Measurements from ENCODE around the gene FOXP4. TPM values are rescaled to one million over a fixed set of nuclear protein-coding genes. Genes with fewer than 3 reads are reported as not detected.

Gene FOXP4
- total RNA-seq, 4 donors from 2014 or later: 12.6 to 42.4 (median 23.7) TPM

DNA sequence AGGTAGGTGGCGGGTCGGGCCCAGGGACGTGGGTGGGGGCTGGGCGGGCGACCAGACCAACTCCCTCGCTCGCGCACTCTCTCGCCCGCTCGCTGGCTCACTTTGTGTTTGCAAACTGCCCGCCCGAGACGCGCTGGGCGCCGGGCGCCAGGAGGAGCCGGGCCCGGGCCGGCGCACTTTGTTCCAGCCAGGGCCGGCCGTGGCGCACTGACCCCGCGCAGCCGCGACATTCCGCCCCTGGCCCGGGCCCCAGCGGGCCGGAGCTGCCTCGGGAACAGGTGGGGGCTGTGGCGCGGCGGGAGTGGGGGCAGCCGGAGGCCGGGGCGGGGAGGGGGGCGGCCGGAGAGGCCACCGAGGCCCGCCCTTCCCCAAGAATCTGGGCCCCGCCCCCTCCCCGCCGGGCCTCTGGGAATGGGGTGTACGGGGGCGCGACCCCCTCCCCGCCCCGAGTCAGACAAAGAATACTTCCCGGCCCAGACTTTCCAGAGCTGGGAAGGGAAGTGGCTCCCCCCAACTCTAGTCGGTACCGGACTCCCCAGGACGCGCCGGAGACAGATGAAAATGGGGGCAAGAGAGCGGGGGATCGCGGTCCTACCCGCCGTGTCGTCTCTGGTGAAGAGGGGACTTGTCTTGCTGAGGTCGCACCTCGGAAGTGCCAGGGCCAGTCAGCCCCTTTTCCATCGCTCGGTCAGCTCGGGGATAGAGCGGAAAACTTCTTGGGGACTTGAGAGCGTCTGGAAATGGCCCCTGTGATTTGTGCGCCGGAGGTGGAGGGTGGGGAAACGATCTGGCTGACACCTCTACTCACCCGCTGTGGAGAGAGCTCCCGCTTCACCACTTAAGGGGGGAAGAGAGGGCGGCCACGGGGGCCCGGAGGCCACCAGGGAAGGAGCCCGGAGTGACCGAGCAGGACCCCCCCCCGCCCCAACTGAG lies 951 bp downstream of the FOXP4 start:
- peak overlapping the region; percentile 48 to 85 (median 78) for H3K27ac ChIP-seq
- DNase-seq: peak; percentile 61 to 71
- TF ChIP-seq, protein P1, sequence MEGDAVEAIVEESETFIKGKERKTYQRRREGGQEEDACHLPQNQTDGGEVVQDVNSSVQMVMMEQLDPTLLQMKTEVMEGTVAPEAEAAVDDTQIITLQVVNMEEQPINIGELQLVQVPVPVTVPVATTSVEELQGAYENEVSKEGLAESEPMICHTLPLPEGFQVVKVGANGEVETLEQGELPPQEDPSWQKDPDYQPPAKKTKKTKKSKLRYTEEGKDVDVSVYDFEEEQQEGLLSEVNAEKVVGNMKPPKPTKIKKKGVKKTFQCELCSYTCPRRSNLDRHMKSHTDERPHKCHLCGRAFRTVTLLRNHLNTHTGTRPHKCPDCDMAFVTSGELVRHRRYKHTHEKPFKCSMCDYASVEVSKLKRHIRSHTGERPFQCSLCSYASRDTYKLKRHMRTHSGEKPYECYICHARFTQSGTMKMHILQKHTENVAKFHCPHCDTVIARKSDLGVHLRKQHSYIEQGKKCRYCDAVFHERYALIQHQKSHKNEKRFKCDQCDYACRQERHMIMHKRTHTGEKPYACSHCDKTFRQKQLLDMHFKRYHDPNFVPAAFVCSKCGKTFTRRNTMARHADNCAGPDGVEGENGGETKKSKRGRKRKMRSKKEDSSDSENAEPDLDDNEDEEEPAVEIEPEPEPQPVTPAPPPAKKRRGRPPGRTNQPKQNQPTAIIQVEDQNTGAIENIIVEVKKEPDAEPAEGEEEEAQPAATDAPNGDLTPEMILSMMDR (IDR thresholded peaks at IDR 0.05): no peak
- TF ChIP-seq POLR2A (IDR thresholded peaks at IDR 0.05): peak in 1 of 2 donors; percentile 7
- WGBS, 2 donors: 0% methylated on average over 18 to 26 of the region's 82 CpGs
- H3K36me3 ChIP-seq: no peaks in the 10 kb centered on the region
- peaks cover 28 to 43% of the 10 kb centered on the region in 2 donors for H3K4me1 ChIP-seq
- peak overlapping the region; percentile 82 to 96 (median 92) for H3K4me3 ChIP-seq (replicated peaks in 1 of 3)
- no peaks in the 10 kb centered on the region for H3K27me3 ChIP-seq
- H3K9me3 ChIP-seq: no peaks in the 10 kb centered on the region
- intact Hi-C loops (cut with DNase I): loop anchor here (5.0 kb wide), 2 partner anchors 35 to 40 kb away; no protein-coding TSS in a partner anchor

DNA sequence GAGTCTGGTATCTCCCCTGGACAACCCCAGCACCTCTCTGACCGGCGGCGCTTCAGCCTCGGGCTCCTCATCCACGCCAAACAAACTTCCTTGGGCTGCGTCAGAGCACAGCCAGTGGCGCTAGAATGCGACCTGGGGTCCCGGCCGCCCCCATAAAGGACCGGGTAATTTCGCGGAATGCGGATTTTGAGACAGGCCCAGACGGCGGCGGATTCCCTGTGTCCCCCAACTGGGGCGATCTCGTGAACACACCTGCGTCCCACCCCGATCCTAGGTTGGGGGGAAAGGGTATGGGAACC lies 1.6 kb downstream of the FOXP4 start:
- Histone ChIP-seq H3K36me3 (no peaks in the 10 kb centered on the region), H3K4me1 (peaks cover 28 to 50% of the 10 kb centered on the region in 2 donors), H3K27me3 (no peaks in the 10 kb centered on the region), H3K9me3 (no peaks in the 10 kb centered on the region), H3K27ac (peak overlapping the region; percentile 48 to 85 (median 60)), H3K4me3 (replicated peaks in 1 of 3) (peak overlapping the region; percentile 82 to 96 (median 92))
- WGBS, 2 donors: 3 to 5% methylated on average over 11 to 17 of the region's 21 CpGs
- no peak for TF ChIP-seq POLR2A (IDR thresholded peaks at IDR 0.05)
- TF ChIP-seq, protein P1 (IDR thresholded peaks at IDR 0.05): no peak
- DNase-seq: no peak
- intact Hi-C loops (cut with DNase I): loop anchor here (5.0 kb wide), 2 partner anchors 35 to 40 kb away; no protein-coding TSS in a partner anchor

DNA sequence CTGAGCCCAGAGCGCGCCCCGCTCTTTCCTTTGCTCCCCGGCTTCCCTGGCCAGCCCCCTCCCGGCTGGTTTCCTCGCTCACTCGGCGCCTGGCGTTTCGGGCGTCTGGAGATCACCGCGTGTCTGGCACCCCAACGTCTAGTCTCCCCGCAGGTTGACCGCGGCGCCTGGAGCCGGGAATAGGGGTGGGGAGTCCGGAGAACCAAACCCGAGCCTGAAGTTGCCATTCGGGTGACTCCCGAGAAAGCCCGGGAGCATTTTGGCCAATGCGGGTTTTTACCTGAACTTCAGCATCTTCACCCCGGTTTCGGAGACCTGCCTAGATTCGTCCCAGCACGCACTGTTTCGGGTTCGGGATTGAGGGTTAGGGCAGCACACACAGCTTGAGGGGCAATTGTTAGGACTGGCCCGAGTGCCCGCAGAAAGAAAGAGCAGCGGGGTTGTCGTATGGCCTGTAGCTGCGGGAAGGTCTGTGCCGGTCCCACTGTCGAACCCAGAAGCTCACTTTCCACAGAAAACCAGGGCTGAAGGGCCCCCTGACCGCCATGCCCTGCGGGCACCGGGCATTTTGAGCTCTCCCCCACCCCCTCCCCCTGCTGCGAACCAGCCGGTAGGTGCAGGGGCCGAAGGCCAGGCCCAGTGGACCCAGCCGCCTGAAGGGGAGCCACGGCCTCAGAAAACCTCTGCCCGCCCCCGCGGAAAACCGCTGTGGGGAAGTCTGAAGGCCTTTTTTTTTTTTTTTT lies 2.1 kb downstream of the FOXP4 start:
- 27 to 31% methylated on average over 15 to 44 of the region's 50 CpGs for WGBS, 2 donors
- H3K36me3 ChIP-seq: no peaks in the 10 kb centered on the region
- H3K4me1 ChIP-seq: peaks cover 31 to 55% of the 10 kb centered on the region in 2 donors
- intact Hi-C loops (cut with DNase I): loop anchor here (5.0 kb wide), 2 partner anchors 34 to 41 kb away; no protein-coding TSS in a partner anchor
- peak overlapping the region; percentile 82 to 96 (median 92) for H3K4me3 ChIP-seq (replicated peaks in 1 of 3)
- TF ChIP-seq, protein P1 (IDR thresholded peaks at IDR 0.05): no peak
- no peak for TF ChIP-seq POLR2A (IDR thresholded peaks at IDR 0.05)
- H3K9me3 ChIP-seq: no peaks in the 10 kb centered on the region
- H3K27ac ChIP-seq: peak overlapping the region; percentile 48 to 85 (median 60)
- H3K27me3 ChIP-seq: no peaks in the 10 kb centered on the region
- DNase-seq: peak; percentile 51 to 68

DNA sequence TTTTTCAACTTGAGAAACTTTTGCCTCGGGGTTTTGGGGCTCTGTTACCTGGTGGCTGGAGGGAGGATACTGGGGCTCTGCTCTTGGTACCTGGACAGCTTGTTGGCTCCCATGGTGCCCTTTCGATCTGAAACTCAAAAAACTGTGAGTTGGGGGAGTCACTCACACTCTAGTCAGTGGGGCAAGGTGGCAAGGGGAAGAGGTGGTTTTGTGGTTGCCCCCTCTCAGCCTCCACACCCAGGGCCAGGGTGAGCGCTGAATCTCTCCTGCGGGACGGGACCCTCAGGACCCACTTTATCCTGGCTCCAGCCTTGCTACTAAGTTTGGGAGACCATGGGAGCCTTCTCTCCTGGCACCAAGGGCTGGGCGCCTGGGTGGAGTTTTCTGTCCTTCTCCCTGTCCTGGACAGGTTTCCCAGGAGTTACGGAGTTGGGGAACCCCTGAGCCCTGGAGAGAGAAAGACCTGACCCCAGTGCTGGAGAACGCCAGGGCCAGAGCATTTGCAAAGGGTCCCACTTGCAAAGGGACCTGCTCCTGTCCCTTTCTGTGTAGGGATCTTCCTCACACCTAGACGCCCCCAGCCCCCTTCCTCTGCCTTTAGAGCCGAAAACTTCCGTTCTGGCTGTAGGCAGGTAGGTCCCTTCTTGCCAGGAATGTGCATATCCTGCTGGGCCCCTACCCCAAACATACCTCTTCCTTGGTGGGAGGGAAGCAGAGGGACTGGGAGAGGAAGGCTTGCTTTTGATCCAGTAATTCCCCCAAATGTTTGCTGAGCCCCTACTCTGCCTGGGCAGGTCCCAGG lies 2.9 kb downstream of the FOXP4 start:
- no peak for DNase-seq
- H3K4me1 ChIP-seq: peaks cover 38 to 62% of the 10 kb centered on the region in 2 donors
- H3K4me3 ChIP-seq (replicated peaks in 1 of 3): peak overlapping the region in 1 of 3 donors; percentile 82
- no peak for TF ChIP-seq POLR2A (IDR thresholded peaks at IDR 0.05)
- TF ChIP-seq, protein P1 (IDR thresholded peaks at IDR 0.05): no peak
- no peaks in the 10 kb centered on the region for H3K36me3 ChIP-seq
- H3K27me3 ChIP-seq: no peaks in the 10 kb centered on the region
- intact Hi-C loops (cut with DNase I): loop anchor here (5.0 kb wide), 2 partner anchors 33 to 42 kb away; no protein-coding TSS in a partner anchor
- H3K9me3 ChIP-seq: no peaks in the 10 kb centered on the region
- WGBS, 2 donors: 78 to 83% methylated on average over 11 of the region's 11 CpGs
- peak overlapping the region; percentile 39 to 85 (median 48) for H3K27ac ChIP-seq

All from thyroid gland (tissue), 4 donors.